Transverse colon (tissue), 4 donors: ENCODE results near the gene TRPC6. TPM values are rescaled to one million over a fixed set of nuclear protein-coding genes. Genes with fewer than 3 reads are reported as not detected.

Source experiments
- DNase-seq: peaks from one replicate; pipeline ENCODE4 v3.0.0-alpha.2; 2019
- H3K27ac ChIP-seq, 4 donors: fragments of 200-600 bp; sonication (generic); 2 replicates each; pipeline ENCODE4 v1.5.1; 2016 to 2018; ENCODE audit warnings: inconsistent platforms in 4 of 4
- H3K27me3 ChIP-seq: fragments of 200-600 bp; sonication (generic); 2 replicates; pipeline ENCODE4 v1.5.1; 2017; ENCODE audit warnings: inconsistent platforms
- H3K36me3 ChIP-seq, 4 donors: fragments of 200-600 bp; sonication (generic); 2 replicates each; pipeline ENCODE4 v1.5.1; 2017 to 2019; ENCODE audit warnings: inconsistent platforms in 4 of 4
- H3K4me1 ChIP-seq, 4 donors: fragments of 200-600 bp; sonication (generic); 2 replicates each; pipeline ENCODE4 v1.5.1; 2017 to 2020; ENCODE audit warnings: inconsistent platforms in 4 of 4
- H3K4me3 ChIP-seq, 4 donors: fragments of 200-600 bp; sonication (generic); 1 replicate in 1 of 4; 2 replicates in 3 of 4; pipeline versions ENCODE4 v1.5.1 to v1.6.1; 2017 to 2019; ENCODE audit warnings: inconsistent platforms in 4 of 4
- H3K9me3 ChIP-seq, 2 donors: fragments of 200-600 bp; sonication (generic); 2 replicates each; pipeline ENCODE4 v1.5.1; 2017 to 2019; ENCODE audit warnings: inconsistent platforms in 2 of 2
- CTCF ChIP-seq, 5 experiments: fragments of 200-600 bp in 3 of 5; fragments of 450-650 bp in 2 of 5; sonication (generic) in 3 of 5; IDR thresholded peaks; 1 replicate in 2 of 5; 2 replicates in 3 of 5; pipeline ENCODE4 v1.5.1; 2016 to 2017; ENCODE audit warnings: antibody characterized with exemption in 5 of 5, inconsistent platforms in 3 of 5, mild to moderate bottlenecking in 2 of 5, moderate library complexity in 1 of 5
- EP300 ChIP-seq: sonication (generic); formaldehyde crosslinking; IDR thresholded peaks from one replicate; pipeline ENCODE4 v1.6.1; 2017; ENCODE audit warnings: antibody characterized with exemption, low read depth
- POLR2A ChIP-seq: fragments of 450-650 bp; IDR thresholded peaks from one replicate; pipeline ENCODE4 v1.6.1; 2016; ENCODE audit warnings: antibody characterized with exemption, mild to moderate bottlenecking, moderate library complexity
- POLR2AphosphoS5 ChIP-seq, 3 donors: sonication (generic); formaldehyde crosslinking; IDR thresholded peaks; one replicate each; pipeline ENCODE4 v1.6.1; 2016; ENCODE audit warnings: antibody characterized with exemption in 3 of 3
- WGBS, 2 donors: methylation state at CpG; one replicate each; pipeline ENCODE4 v1.1.5; 2018; ENCODE audit warnings: low coverage in 1 of 2; 5-methylcytosine and 5-hydroxymethylcytosine counted together
- in situ Hi-C, 4 donors: fragments of 200-750 bp; cut with MboI; loops; one replicate each; pipeline versions ENCODE4 v1.15.0 to v1.15.1; 2017; ENCODE audit warnings: low sequenced_read_pairs in 3 of 4, low pct_ligation_motif_present in 1 of 4, low pct_unique_long_range_greater_than_20kb in 1 of 4
- intact Hi-C: fragments of 100-400 bp; cut with DNase I; formaldehyde crosslinking; loops from one replicate; pipeline ENCODE4 v1.15.1; 2023; ENCODE audit warnings: low total_unique reads
- small RNA-seq, 4 donors: library from RNA; depleted of rRNA; stranded (forward); fragments of <200 nt; gene quantifications; one replicate each; pipeline ENCODE3, GENCODE V24; 2016
- total RNA-seq, 4 donors: library from RNA; depleted of rRNA; stranded (reverse); fragments of >200 nt; gene quantifications; one replicate each; pipeline ENCODE4 v1.1.0, GENCODE V29; 2016

Gene TRPC6
- total RNA-seq, 4 donors from 2014 or later = 1.4 to 15.9 (median 3.1) TPM; not detected in 1

DNA sequence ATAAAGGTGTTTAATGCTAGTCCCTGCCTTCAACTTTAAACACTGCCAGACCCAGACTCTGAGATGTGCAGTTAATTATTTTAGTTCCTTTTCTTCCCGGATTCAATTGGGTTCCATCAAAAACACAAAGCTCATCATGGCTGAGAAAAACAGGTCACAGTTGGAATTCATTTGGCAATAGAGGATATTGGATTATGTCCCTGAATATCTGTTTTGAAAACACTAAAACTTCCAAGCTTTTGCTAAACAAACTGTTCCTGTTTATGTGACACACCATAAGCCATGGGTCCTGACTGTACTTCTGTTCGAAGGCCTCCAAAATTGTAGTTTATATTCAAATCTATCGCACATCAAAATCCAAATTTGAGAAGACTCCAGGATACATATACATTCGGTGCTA lies 150.7 kb downstream of the TRPC6 start:
- intact Hi-C loops = no loop called here
- DNase-seq = no peak
- WGBS, 2 donors = 73 to 81% methylated on average over 4 of the region's 4 CpGs
- no peak for TF ChIP-seq POLR2A
- TF ChIP-seq POLR2AphosphoS5 (IDR thresholded peaks at IDR 0.05) = no peak
- no peak for TF ChIP-seq EP300
- TF ChIP-seq CTCF (IDR thresholded peaks at IDR 0.05) = no peak
- Histone ChIP-seq H3K9me3 (peaks cover 0 to 7% of the 10 kb centered on the region in 2 donors), H3K27me3 (no peaks in the 10 kb centered on the region), H3K36me3 (no peaks in the 10 kb centered on the region), H3K27ac (no peak overlapping the region), H3K4me1 (peaks cover 4 to 17% (median 11%) of the 10 kb centered on the region in 4 donors), H3K4me3 (no peak overlapping the region)
- in situ Hi-C loops = loop anchor here in 2 of 4 donors (25.0 kb wide), 2 partner anchors 404 to 579 kb away; no protein-coding TSS in a partner anchor

DNA sequence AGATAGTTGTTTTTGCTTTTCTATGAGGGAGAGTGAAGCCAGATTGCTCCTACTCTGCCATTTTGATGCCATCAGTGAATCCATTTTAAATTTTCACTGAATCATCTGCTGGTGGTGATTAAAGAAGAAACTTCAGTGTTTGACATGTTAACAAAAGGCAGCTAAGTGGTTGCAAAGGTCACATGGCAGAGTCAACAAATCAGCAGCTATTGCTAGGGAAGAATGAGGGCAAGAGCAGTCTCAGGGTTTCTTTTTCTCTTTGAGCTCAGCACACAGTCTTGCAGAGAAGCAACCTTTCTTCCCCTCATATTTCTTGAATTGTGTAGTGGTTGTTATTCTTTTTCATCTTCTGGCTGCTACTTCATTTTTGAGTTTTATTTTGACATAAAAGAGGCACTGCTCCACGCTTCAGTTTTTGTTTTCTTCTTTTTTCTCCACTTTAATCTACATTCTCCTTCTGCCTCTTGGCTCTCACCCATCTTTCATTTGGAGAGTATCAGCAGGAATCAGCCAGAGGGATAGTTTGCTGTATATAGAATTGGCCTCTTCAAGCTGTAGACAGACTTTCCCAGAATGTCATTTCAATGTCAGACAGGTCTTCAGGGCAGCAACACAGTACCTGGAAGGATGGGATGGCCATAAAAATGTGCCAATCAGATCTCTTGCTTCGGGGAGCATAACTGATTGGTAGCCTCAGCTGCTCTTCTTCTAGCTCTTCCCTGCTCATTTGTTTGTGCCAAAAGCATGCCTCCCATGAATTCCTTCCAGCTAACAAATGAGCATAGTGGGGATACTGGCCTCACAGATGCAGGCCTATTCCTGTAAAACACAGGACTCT lies 153.9 kb downstream of the TRPC6 start:
- DNase-seq = no peak
- Histone ChIP-seq H3K9me3 (peaks cover 0 to 7% of the 10 kb centered on the region in 2 donors), H3K4me1 (peaks cover 4 to 17% (median 11%) of the 10 kb centered on the region in 4 donors), H3K36me3 (no peaks in the 10 kb centered on the region), H3K27ac (peak overlapping the region in 3 of 4 donors; percentile 29 to 38 (median 34)), H3K4me3 (no peak overlapping the region), H3K27me3 (no peaks in the 10 kb centered on the region)
- WGBS, 2 donors = 17 to 51% methylated on average over 1 to 2 of the region's 2 CpGs
- intact Hi-C loops = no loop called here
- in situ Hi-C loops = loop anchor here in 2 of 4 donors (25.0 kb wide), 2 partner anchors 407 to 582 kb away; no protein-coding TSS in a partner anchor
- TF ChIP-seq POLR2A (no peak), CTCF (IDR thresholded peaks at IDR 0.05) (no peak), EP300 (no peak), POLR2AphosphoS5 (IDR thresholded peaks at IDR 0.05) (no peak)

DNA sequence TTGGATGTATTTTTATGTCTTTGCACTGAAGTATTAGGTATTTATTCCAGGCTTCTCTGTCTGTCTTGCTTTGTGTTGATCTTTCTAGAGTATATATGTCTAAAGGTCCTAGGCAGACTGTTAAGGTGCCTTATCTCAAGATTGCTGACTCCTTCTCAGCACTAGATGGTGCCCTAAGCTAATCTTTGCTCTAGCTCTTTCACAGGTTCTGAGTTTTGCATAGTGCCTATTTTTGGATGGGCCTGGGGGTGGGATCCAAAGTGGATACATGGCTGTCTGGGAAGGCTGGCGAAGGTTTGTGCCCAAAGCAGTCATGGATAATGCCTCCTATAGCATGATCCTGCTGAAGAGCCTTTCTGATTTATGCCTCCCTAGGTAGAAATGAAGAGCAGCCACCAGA lies 154.9 kb downstream of the TRPC6 start:
- in situ Hi-C loops (loop anchor here in 2 of 4 donors (25.0 kb wide), 2 partner anchors 408 to 583 kb away; no protein-coding TSS in a partner anchor), intact Hi-C loops (no loop called here)
- DNase-seq = no peak
- Histone ChIP-seq H3K4me1 (peaks cover 4 to 17% (median 11%) of the 10 kb centered on the region in 4 donors), H3K27ac (no peak overlapping the region), H3K27me3 (no peaks in the 10 kb centered on the region), H3K36me3 (no peaks in the 10 kb centered on the region), H3K4me3 (no peak overlapping the region), H3K9me3 (peaks cover 0 to 7% of the 10 kb centered on the region in 2 donors)
- TF ChIP-seq CTCF (IDR thresholded peaks at IDR 0.05) (peak; percentile 16 to 40 (median 36)), POLR2A (no peak)
- WGBS, 2 donors = 62% methylated on average over 1 of the region's 1 CpG; no CpG with 5 or more reads in 1 of the 2 donors

DNA sequence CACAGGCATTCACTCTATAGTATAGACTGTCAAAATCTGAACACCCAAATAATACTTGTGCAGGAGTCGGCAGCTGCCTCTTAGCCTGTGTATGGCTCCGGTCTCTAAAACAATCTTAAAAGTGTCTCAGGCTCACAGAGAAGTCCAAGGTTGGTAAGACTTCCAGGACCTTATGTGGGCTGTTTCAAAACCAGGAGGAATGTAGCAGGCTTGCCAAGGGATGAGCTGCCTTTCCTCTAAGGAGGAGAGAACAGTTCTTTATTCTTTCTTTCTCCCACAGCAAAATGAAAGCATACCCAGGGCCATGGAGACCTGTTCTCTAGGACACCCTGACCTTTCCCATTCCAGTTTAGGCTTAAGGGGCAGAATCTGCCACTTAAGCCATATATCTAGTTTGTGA lies 176.5 kb downstream of the TRPC6 start:
- DNase-seq = peak; percentile 8
- TF ChIP-seq POLR2AphosphoS5 (IDR thresholded peaks at IDR 0.05) = no peak
- no peak for TF ChIP-seq POLR2A
- no peak for TF ChIP-seq EP300
- WGBS, 2 donors = 66% methylated on average over 2 of the region's 2 CpGs; no CpG with 5 or more reads in 1 of the 2 donors
- H3K9me3 ChIP-seq = no peaks in the 10 kb centered on the region
- in situ Hi-C loops = no loop called here
- intact Hi-C loops = no loop called here
- H3K27ac ChIP-seq = peak overlapping the region; percentile 48 to 79 (median 66)
- H3K4me1 ChIP-seq = peaks cover 0 to 3% (median 0%) of the 10 kb centered on the region in 4 donors
- H3K27me3 ChIP-seq = no peaks in the 10 kb centered on the region
- H3K4me3 ChIP-seq = no peak overlapping the region
- no peaks in the 10 kb centered on the region for H3K36me3 ChIP-seq

Small RNAs within 50 kb of the gene (small RNA-seq; reads per million reads assigned to genes)
- gene MIR3920 = 0 reads per million in 4 donors
